Adipocyte (in vitro differentiated cells): ENCODE results near the gene TRPM3.

ENCODE experiments used
- DNase-seq: peaks from one replicate; pipeline ENCODE4 v3.0.0-alpha.2; 2015; ENCODE audit warnings: low read depth
- H3K27me3 ChIP-seq: replicated peaks from 2 replicates; pipeline ENCODE4 v1.7.0; 2013; ENCODE audit warnings: mild to moderate bottlenecking, low read length, moderate library complexity; ENCODE audit not compliant: control insufficient read depth, insufficient read depth
- H3K36me3 ChIP-seq: 2 replicates; pipeline ENCODE4 v1.7.0; 2013; ENCODE audit warnings: low read length, mild to moderate bottlenecking, moderate library complexity; ENCODE audit not compliant: control insufficient read depth, insufficient read depth, severe bottlenecking
- H3K4me1 ChIP-seq: 2 replicates; pipeline ENCODE4 v1.7.0; 2013; ENCODE audit warnings: mild to moderate bottlenecking, low read length, moderate library complexity; ENCODE audit not compliant: control insufficient read depth, insufficient read depth
- H3K4me3 ChIP-seq: 2 replicates; pipeline ENCODE4 v1.7.0; 2013; ENCODE audit warnings: mild to moderate bottlenecking, low read length, moderate library complexity
- H3K9ac ChIP-seq: 2 replicates; pipeline ENCODE4 v1.7.0; 2013; ENCODE audit warnings: mild to moderate bottlenecking, low read length, moderate library complexity
- H3K9me3 ChIP-seq: 2 replicates; pipeline ENCODE4 v1.7.0; 2013; ENCODE audit warnings: mild to moderate bottlenecking, low read length, moderate library complexity; ENCODE audit not compliant: control insufficient read depth

The TRPM3 gene

DNA sequence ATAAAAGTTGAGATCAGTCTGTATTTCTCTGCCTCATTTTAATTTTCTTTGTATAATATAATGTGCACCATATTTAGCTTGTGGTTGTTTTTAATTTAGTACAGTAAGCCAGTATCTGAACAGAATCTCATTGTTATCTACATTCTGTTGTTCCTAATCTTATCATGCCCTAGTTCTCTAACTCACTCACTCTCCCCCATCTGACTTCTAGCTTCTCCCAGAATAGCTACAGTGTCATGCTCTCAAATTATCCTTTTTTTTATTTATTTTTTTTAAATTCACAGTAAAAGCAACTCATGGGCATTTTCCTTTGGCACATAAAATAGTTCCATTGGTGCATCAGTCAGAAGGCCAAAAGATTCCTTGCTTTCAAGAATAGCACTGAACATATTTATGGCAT is 156.6 kb downstream of the TRPM3 start:
- no peak for DNase-seq
- H3K27me3 ChIP-seq: no peaks in the 10 kb centered on the region
- no peaks in the 10 kb centered on the region for H3K9me3 ChIP-seq
- H3K4me3 ChIP-seq: no peak overlapping the region
- H3K36me3 ChIP-seq: no peaks in the 10 kb centered on the region
- no peak overlapping the region for H3K9ac ChIP-seq
- peaks cover 3% of the 10 kb centered on the region for H3K4me1 ChIP-seq

DNA sequence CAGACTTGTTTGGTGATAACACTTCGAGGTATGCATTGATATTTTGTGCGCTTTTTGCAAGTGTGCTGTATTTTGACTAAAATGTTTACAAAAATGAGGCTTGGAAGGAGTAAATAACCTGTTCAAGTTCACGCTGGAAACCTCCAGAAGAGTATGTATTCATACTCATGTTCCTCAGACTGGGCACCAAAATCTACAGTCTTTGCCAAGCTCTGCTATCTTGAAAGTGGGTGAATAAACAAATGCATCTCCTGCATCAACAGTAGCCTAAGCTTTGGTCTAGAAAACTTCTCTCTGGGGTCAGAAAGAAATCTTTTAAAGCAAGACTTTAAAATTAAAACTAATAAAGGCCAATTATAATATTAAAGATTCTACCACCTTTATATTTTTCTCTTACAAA is 157.9 kb downstream of the TRPM3 start:
- Histone ChIP-seq H3K27me3 (no peaks in the 10 kb centered on the region), H3K4me1 (peaks cover 3% of the 10 kb centered on the region)
- DNase-seq: no peak

DNA sequence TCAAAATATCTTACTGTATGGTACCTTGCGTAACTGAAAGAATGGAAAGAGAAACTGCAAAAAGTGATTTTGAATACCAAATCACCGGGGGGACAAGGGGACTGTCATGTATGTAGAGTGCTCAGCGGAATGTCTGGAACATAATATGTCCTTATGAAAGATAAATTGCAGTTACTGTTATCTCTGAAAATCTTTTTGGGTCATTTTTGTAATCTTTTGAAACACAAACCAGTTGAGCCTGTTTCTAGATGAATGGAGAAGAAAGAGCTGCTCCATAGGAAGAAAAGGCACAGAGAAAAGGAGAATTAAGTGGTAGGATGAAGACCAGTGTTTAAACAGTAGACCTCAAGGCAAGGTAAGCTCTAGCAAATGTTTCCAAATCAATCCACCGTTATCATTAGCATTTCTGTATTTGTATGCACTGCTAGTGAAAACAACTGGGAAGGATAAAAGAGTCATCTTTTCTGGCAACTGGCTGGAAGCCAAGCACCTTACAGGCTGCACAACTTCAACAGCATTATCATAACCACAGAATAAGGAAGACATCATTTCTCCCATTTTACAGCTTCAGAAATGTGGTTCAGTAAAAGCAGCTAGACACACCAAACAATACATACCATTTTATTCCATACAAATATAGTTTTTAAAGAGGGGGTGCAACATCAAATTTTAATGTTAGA is 158.5 kb downstream of the TRPM3 start:
- Histone ChIP-seq H3K4me3 (no peak overlapping the region), H3K9me3 (no peaks in the 10 kb centered on the region), H3K36me3 (no peaks in the 10 kb centered on the region), H3K4me1 (peaks cover 3% of the 10 kb centered on the region), H3K9ac (no peak overlapping the region), H3K27me3 (no peaks in the 10 kb centered on the region)
- DNase-seq: no peak

More for the DNA sequence above, 157.9 kb downstream of the TRPM3 start:
- Histone ChIP-seq H3K9ac (no peak overlapping the region), H3K36me3 (no peaks in the 10 kb centered on the region), H3K4me3 (no peak overlapping the region), H3K9me3 (no peaks in the 10 kb centered on the region)

DNA sequence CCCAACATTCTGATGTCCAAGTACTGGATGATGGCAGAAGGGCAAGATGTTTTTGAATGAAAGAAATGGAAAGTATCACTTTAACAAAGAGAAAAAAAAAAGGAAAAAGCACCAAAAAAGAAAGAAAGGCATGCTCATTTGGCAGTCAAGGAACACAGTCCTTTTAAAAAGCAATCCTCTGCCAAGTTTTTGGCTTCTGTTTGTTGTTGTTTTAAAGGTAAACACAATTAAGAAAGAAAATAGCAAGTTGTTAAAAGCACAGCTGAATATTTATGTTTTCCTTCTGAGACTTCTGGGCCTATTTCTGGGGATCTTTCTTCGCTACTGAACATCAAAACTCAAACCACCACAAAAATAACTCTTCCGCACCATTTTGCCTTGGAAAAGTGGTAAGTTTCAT is 162.1 kb downstream of the TRPM3 start:
- no peak for DNase-seq
- Histone ChIP-seq H3K9ac (no peak overlapping the region), H3K9me3 (no peaks in the 10 kb centered on the region), H3K36me3 (no peaks in the 10 kb centered on the region), H3K4me3 (no peak overlapping the region), H3K4me1 (peaks cover 11% of the 10 kb centered on the region), H3K27me3 (no peaks in the 10 kb centered on the region)

DNA sequence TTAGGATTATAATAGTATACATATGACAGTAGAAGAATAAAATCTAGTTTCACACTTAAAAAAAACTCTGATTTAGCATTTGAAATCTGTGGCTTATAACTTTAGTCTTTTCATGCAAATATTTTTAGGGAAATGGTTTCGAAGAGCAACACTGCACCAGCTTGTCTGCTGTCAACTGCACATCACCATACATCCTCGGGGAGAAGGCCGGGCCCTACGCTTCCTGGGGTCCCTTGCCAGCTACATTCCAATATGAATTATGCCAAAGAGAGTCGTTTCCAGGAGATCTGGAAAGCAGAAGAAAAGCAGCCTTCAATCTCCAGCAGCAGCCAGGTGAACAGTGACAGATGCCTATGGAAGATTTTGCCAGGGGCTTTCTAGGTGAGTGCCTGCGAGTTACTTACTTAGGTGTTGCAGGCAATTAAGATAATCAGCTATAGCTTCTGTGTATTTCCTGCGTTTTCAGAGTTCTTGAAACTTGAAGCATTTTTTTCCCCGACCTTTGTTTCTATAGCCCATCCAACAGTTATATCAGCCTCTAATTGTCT is 166.8 kb downstream of the TRPM3 start:
- H3K4me1 ChIP-seq: peaks cover 31% of the 10 kb centered on the region
- DNase-seq: no peak

DNA sequence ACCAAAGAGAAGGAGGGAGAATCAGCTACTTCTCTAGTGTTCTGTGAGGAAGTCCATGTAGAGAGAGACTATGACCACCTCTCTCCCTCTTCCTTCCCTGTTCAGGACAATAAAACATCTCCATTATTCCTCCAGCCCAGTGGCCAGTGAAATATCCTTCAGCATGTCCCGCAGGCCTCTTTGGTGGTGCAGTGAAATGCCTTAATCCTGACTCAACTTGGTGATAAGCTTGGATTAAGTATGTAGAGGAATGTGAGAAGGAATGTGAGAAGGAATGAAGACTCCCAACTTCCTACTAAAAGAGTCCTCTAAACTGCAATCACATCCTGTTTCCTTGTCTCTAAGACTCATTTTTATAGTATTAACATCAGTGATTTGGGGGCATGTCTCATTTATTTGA is 167.3 kb downstream of the TRPM3 start:
- peaks cover 31% of the 10 kb centered on the region for H3K4me1 ChIP-seq
- H3K4me3 ChIP-seq: peak overlapping the region; percentile 18
- peak; percentile 72 for DNase-seq
- H3K9ac ChIP-seq: peak overlapping the region; percentile 58
- no peaks in the 10 kb centered on the region for H3K36me3 ChIP-seq
- H3K9me3 ChIP-seq: no peaks in the 10 kb centered on the region
- no peaks in the 10 kb centered on the region for H3K27me3 ChIP-seq

More for the DNA sequence above, 166.8 kb downstream of the TRPM3 start:
- H3K36me3 ChIP-seq: no peaks in the 10 kb centered on the region
- peak overlapping the region; percentile 18 for H3K4me3 ChIP-seq
- H3K27me3 ChIP-seq: no peaks in the 10 kb centered on the region
- no peaks in the 10 kb centered on the region for H3K9me3 ChIP-seq
- H3K9ac ChIP-seq: peak overlapping the region; percentile 58

DNA sequence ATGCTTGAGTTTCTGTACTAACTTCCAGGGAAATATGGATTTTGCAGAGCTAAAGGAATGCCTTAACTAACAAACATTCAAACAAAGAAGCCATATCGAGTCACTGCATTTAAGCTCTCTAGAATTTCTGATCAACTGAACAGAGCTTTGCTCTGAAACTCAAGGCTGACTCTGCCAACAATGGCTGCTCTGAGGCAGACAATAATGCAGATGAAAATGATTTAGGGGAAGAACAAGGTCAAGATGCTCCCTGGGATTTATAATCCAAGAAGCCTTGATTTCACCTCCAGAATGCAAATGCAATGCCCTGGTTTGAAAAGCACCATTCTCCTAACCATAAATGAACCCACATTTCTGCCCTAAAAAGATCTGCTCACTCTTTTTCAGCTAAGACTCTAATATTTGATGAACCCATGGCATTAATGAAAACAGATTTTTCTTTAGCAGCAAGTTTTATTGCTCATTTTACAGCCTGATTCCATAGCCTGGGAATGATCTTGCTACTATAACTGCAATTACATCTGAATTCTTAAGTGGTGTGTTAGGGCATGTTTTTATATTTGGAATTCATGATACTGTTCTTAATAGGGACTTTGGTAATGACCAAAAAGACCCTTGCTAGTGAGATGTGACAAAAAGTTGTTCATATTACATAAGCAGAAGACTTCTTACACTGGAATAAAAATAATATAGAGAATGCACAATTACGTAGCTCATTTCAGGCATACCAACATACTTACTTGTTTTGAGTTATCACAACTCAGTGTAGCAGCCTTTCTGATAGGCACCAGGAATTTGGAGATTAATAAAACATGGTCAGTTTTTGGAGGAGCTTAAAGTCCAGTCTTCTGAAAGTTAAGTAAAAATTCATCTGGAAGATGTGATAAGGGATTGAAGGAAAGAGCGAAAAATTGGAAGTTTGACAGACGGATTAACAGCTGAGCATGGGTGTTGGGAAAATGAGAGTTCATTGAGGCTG is 169.4 kb downstream of the TRPM3 start:
- H3K27me3 ChIP-seq: no peaks in the 10 kb centered on the region
- no peaks in the 10 kb centered on the region for H3K9me3 ChIP-seq
- H3K9ac ChIP-seq: no peak overlapping the region
- DNase-seq: no peak
- H3K4me3 ChIP-seq: no peak overlapping the region
- no peaks in the 10 kb centered on the region for H3K36me3 ChIP-seq
- H3K4me1 ChIP-seq: peaks cover 38% of the 10 kb centered on the region

DNA sequence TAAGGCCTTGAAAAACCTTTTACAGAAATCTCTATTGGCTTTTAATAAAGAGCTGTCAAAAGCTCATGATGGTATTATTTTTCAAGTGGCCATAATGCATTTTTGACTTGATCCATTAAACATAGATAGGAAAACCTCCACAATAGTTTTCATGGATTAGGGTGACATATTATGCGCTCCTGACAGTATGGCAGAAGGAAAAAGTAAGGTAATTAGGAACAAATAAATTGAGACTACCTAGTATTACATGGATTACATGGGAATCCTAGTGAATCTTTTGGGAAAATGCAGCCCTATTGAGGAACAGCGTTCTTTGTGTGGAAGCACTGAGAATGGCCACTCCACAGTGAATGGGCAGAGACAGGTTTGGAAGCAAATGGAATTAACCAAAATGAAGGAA is 171.2 kb downstream of the TRPM3 start:
- Histone ChIP-seq H3K36me3 (no peaks in the 10 kb centered on the region), H3K9ac (no peak overlapping the region), H3K27me3 (no peaks in the 10 kb centered on the region), H3K4me1 (peaks cover 38% of the 10 kb centered on the region), H3K4me3 (no peak overlapping the region), H3K9me3 (no peaks in the 10 kb centered on the region)
- no peak for DNase-seq

DNA sequence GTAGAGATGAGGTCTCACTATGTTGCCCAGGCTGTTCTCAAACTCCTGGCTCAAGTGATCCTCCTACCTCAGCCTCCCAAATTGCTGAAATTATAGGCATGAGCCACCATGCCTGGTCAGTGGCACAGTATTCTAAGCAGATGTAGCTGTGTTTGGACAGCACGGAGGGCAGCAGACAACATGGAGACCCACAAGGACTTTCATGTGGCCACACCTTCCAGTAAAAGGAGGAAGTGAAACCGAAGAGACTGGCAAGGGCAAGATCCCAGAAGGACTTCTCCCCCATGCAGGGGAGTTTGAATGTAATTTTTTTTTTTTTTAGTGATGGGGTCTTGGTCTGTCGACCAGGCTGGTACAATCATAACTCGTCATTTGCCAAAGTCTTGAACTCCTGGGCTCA is 172.2 kb downstream of the TRPM3 start:
- Histone ChIP-seq H3K9ac (no peak overlapping the region), H3K9me3 (no peaks in the 10 kb centered on the region), H3K4me3 (no peak overlapping the region), H3K4me1 (peaks cover 27% of the 10 kb centered on the region), H3K36me3 (no peaks in the 10 kb centered on the region), H3K27me3 (no peaks in the 10 kb centered on the region)
- DNase-seq: no peak

DNA sequence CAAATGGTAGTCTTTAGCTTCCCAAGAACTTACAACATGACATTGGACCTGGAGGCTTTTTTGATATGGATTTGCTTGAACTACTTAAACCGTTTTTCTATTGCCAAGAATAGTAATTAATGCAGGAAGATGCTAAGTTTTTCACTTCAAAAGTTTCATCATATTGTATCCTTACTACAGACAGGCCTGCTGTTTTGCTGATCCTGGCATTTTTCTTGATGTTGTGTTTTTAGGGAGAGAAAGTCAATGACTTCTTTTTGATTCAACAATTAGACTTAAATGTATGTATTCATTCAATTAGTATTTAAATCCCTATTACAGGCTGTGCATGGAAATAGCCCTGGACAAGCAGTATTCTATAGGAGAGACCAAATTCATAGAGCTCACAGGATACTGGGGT is 172.7 kb downstream of the TRPM3 start:
- no peaks in the 10 kb centered on the region for H3K9me3 ChIP-seq
- no peak overlapping the region for H3K9ac ChIP-seq
- H3K4me1 ChIP-seq: peaks cover 22% of the 10 kb centered on the region
- H3K4me3 ChIP-seq: no peak overlapping the region
- no peak for DNase-seq
- no peaks in the 10 kb centered on the region for H3K27me3 ChIP-seq
- no peaks in the 10 kb centered on the region for H3K36me3 ChIP-seq

DNA sequence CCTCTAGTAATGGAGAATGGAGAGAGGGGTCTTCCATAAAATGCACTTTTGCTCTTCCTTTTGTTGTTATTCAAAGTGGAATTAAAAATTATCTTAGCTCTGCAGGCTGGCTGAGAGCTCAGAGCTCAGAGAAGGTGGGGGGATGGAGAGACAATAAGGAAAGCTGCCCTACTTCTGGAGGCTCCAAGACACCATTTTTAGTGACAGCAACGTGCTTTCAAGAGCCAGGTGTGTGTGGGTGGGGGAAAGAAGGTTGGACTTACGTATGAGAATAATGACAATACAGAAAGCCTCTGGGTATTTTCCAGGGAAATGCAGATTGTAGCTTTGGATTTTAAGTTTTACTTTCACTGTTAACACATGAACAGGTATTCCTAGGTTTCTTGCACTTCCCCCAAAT is 173.9 kb downstream of the TRPM3 start:
- H3K9ac ChIP-seq: no peak overlapping the region
- no peaks in the 10 kb centered on the region for H3K9me3 ChIP-seq
- no peaks in the 10 kb centered on the region for H3K27me3 ChIP-seq
- no peak overlapping the region for H3K4me3 ChIP-seq
- H3K4me1 ChIP-seq: peaks cover 11% of the 10 kb centered on the region
- H3K36me3 ChIP-seq: no peaks in the 10 kb centered on the region
- DNase-seq: no peak
